Measurements from ENCODE around the gene EHMT1.

Gene EHMT1

DNA sequence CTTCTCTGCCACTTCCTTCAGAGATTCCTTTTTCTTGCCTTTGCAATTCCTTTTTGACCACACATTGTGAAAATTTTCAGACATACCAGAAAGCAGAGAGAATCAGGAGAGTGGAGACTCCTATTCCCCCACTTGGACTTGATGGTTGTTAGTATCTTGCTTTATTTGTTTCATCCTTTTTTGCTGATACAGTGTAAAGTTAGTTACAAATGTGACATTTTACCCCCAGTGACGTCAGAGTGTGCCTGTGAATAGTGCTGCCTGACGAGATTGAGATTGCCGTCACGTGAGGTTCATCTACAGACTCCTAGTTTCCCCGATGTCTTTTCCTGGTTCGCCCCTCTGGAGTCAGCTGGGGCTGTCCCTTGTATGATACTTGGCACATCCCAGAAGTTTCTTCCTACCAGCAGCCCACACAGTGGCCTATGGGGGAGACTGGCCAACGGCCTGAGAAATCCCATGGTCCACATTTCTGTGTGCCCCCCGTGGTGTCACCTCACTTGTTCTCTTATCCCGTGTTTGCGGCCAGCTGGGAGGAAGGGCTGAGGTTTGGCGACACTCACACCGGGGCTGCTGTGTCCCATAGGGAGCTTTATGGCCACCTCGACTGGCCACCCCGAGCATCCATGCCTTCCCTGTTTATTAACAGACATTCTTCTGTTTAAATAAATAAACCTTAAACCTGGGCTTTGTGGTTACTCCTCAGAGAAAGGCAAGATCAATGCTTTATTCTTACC, 210.6 kb downstream of the EHMT1 start:
- no peak for DNase-seq (ENCODE audit: low read depth)

DNA sequence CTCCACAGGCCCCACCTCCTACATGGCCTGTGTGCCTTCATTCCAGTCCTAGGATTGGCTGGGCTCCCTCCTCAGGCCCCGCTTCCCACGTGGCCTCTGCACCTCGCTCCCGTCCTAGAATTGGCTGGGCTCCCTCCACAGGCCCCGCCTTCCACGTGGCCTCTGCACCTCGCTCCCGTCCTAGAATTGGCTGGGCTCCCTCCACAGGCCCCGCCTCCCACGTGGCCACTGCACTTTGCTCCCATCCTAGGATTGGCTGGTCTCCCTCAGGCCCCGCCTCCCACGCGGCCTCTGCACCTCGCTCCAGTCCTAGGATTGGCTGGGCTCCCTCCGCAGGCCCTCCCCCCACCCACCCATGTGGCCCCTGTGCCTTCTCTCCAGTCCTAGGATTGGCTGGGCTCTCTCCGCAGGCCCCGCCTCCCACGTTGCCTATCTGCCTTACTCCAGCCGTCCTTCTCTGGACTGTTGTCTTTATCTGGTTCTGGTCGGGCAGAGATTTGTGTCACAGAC, 213.4 kb downstream of the EHMT1 start:
- no peak for DNase-seq (ENCODE audit: low read depth)

DNA sequence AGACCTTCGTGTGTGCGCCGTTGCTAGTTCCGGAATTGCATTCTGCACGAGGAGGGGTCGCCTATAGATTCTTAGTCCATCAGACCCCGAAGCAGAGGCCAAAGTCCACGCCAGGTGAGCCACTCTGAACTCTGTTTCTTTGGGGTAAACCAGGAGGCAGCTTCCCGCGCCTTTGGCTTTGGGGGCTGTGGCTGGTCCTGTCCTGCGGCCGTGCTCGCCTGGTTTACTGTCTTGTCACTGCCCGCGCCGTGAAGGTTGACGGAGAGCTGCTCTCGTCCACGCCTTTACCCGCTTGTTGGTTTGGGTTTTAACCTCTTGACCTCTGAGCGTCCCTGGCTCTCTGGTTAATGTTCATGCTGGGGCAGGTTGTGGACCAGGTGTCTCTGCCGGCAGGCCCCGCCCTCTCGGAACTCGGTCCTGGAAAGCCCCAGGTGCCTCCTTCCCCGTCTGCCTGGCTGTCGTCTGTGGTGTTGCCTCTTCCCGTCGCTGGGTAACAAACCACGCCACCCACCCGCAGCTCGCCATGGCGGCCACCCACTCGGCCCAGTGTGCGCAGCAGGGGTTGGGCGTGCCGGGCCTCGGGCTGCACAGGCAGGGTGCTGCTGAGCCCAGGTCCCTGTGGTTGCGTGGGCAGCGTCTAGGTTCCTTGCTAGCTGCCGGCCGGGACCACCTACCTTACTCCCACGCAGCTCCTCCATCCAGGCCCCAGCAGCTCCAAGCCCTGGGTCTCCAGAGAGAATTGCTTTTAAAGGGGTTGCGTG, 214.2 kb downstream of the EHMT1 start:
- no peak for DNase-seq (ENCODE audit: low read depth)

DNA sequence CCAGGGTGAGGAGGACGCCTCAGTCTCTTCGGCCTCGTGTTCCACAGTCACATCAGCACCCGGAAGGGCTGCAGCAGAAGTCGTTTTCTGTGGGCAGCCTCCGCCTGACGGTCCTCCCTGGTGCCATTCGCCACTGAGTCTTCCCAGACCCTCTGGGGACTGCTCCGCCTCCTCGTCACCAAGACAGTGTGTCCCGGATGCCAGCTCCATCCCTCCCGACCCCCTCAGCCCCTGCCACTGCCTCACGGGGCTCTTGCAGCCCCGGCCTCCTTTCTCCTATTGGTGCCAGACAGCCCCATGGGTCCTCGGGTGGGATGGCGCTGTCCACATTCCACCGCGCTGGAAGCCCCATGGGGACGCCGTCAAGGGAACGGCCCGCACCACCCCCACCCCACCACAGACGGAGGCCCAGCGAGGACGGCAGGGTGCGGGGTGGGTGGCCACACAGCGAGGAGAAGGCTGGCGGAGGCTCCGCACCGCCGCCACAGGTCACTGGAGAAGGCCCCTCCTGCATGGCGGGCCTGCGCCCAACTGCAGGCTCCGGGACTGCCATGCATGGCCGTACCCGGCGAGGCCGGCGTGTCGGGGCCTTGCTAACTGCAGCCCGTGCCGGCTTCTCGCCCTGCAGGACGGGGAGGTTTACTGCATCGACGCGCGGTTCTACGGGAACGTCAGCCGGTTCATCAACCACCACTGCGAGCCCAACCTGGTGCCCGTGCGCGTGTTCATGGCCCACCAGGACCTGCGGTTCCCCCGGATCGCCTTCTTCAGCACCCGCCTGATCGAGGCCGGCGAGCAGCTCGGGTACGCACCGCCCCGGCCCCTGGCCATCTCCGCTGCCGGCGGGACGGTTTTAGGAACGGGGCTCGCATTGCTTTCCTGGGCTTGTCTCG, 215.2 kb downstream of the EHMT1 start:
- no peak for DNase-seq (ENCODE audit: low read depth)

DNA sequence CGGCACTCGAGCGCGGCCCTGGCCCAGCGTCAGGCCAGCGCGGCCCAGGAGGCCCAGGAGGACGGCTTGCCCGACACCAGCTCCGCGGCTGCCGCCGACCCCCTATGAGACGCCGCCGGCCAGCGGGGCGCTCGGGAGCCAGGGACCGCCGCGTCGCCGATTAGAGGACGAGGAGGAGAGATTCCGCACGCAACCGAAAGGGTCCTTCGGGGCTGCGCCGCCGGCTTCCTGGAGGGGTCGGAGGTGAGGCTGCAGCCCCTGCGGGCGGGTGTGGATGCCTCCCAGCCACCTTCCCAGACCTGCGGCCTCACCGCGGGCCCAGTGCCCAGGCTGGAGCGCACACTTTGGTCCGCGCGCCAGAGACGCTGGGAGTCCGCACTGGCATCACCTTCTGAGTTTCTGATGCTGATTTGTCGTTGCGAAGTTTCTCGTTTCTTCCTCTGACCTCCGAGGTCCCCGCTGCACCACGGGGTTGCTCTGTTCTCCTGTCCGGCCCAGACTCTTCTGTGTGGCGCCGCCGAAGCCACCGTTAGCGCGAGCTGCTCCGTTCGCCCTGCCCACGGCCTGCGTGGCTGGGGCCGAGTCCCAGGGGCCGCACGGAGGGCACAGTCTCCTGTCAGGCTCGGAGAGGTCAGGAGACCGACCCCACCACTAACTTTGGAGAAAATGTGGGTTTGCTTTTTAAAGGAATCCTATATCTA, 216.2 kb downstream of the EHMT1 start:
- DNase-seq (ENCODE audit: low read depth), result no peak

DNA sequence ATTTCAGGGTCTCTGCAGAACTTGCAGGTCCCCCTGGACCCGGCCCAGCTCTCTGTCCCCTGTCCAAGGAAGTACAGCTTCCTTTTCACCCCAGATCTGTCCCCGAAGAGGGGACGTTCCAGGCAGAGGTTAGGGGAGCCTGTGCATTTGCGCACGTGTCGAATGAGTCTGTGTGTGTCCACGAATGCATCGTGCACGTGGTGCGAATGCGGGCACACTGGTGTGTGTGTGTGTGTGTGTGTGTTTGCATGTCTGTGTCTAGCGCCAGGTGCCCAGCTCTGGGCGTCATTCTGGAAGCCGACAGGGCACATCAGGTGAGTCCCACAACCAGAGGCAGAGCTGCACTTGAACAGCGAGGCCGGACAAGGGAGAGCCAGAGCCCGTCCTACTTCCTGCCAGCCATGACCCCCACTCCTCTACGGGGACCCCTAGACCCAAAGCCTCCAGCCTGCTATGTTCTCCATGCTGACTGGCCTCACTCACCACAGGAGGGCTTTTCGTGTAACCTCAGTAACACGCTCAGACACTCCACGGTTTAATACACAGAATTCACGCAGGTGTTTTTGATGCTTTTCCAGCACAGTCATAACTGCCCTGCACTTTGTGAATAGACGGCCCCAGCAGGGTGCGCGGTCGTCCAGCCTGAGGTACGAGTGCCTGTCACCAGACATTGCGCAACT, 217.5 kb downstream of the EHMT1 start:
- DNase-seq (ENCODE audit: low read depth), result no peak

DNA sequence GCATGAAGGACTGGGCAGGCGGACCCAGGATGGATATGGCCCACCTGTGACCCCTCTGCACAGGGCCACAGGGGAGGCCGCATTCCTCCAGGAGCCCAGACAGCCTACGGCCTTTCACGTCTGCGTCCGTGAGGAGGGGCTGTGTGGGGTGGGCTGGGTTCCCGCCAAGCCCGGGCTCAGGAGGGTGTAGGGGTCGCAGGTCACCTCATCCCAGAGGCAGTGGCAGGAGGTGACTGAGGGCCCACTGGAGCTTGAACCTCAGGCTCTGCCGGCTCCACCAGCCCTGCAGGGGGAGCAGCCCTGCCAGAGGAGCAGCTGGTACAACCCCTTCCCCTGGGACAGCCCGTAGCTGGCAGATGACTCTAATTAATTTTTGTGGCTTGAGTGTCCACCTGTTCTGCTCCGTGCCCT, 218.0 kb downstream of the EHMT1 start:
- DNase-seq (ENCODE audit: low read depth), result no peak

DNA sequence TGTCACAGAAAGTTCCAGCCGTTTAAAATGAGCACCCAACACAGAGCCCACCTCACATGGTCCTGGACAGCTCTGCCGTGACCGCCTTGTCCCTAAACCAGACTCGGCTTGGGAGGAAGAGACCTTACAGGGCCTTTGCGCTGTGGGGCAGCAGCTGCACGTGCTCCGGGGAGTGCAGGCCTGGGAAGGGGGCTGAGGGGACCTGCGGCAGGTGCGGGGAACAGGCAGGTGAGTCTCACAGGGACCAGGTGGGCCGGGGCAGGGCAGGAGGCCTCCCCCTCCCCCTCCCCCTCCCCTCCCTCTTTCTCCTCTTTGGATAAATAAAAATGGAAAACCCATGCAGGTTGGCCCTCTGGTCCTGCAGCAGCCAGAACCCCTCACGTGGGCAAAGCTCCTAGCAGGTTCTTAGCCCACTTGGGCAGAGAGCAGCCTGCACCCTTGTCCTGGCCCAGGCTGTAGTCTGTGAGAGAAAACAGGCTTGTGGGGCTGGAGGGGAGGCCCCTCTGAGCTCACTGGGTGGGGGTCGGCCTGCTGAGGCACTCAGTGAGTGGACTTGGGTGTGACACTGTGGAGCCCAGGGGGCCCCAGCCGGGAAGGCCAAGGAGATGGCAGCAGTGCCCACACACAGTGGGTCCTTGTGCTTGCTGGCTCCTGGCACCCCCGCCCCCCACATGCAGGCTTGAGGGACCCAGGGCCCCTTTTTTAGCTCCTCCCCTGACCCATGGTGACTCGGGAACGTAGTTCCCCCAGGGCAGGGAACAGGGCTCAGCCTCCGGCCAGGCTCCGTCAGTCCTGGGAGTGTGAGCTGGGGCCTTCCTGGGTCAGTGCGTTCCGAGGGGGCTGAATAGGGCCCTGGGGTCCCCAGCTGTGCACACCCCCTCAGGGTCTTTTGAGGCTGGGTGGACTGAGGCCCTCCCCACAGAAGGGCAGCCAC, 218.8 kb downstream of the EHMT1 start:
- DNase-seq (ENCODE audit: low read depth), result no peak

DNA sequence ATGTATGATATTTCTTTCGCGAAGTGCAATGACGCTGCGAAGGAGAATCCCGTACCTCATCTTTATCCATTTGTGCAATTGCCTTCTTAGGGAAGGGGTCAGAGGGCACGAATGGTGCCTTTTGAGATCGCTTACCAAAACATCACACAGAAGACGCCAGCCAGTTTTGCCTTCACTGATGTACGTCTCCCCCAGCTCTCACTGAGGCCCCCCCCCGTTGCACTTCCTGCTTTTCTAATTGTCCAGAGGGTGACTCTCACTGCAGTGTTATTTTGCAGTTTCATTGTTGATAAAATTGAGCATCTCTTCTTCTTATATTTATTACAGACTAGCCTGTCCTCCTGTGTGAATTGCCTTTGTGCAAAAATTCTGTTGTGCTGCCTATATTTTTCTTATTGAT, 219.8 kb downstream of the EHMT1 start:
- DNase-seq (ENCODE audit: low read depth), result no peak

DNA sequence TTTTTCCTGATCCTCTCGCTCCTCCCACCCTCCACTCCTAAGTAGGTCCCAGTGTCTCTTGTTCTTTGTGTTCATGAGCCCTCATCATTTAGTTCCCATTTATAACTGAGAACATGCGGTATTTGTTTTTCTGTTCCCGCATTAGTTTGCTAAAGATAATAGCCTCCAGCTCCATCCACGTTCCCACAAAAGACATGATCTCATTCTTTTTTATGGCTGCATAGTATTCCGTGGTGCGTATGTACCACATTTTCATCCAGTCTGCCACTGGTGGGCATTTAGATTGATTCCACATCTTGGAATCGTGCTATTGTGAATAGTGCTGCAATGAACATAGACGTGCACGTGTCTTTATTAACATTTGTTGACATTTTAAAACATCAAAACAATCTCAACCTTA, 224.6 kb downstream of the EHMT1 start:
- no peak for DNase-seq (ENCODE audit: low read depth)

DNA sequence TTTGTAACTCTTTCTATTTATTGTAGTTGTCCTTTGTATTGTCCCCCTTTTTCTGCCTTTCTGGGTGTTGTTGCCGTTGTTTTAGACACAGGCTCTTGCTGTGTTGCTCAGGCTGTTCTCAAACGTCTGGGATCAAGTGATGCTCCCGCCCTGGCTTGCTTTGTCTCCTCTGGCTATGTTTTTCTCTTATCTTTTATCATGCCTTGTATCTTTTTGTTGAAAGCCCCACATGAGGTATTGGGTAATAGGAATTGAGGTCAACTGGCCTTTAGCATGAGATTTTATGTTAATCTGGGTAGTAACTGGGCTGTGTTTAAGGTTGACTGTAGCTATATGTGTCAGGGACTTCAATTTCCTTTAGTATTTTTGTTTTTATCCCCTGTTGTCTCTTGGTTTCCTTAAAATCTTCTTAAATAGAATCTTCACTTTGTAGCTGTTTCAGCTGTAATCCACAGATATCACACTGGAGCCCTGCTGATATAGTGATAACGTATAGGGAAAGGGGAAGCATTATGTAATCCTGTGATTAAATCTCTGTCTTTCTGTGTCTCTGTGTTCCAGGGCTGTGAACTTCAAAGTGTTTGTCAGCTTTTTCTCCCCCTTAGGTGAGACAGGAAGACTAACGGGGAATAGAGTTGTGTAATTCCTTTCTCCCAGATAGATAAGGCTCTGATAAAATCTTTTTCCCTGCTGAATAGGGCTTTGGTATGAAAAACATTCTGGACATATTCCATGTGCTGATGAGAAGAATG, 232.9 kb downstream of the EHMT1 start:
- no peak for DNase-seq (ENCODE audit: low read depth)

DNA sequence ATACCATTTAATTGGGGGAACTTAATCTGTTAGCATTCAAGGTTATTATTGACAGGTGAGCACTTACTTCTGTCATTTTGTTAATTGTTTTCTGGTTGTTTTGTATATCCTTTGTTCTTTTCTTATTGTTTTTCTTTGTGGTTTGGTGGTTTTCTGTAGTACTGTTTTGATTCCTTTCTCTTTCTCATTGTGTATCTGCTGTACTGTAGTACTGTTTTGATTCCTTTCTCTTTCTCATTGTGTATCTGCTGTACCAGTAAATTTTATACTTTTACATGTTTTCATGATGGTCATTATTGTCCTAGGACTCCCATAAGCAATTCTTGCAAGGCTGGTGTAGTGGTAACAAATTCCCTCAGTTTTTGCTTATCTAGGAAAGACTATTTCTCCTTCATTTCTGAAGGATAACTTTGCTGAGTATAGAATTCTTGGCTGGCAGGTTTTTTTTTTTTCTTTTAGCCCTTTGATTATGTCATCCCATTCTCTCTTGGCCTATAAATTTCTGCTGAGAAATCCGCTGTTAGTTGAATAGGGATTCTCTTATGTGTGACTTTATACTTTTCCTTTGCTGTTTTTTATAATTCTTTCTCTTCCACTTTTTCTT, 234.7 kb downstream of the EHMT1 start:
- no peak for DNase-seq (ENCODE audit: low read depth)

DNA sequence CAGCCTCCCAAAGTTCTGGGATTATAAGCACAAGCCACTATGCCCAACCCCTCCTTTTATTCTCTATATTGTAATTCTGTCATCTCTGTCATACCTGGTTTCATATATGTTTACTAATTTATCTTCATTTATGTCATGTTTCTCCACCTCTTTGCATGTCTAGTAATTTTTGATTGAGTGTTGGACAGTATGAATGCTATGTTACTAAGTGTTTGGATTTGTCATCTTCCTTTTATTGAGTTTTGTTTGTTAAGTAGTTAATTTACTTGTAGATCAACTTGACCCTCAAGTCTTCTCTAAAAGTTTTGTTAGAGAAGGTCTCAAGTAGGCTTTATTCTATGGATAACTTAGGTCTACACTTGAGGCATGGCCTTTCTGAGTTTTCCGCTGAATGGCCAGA, 241.6 kb downstream of the EHMT1 start:
- no peak for DNase-seq (ENCODE audit: low read depth)

DNA sequence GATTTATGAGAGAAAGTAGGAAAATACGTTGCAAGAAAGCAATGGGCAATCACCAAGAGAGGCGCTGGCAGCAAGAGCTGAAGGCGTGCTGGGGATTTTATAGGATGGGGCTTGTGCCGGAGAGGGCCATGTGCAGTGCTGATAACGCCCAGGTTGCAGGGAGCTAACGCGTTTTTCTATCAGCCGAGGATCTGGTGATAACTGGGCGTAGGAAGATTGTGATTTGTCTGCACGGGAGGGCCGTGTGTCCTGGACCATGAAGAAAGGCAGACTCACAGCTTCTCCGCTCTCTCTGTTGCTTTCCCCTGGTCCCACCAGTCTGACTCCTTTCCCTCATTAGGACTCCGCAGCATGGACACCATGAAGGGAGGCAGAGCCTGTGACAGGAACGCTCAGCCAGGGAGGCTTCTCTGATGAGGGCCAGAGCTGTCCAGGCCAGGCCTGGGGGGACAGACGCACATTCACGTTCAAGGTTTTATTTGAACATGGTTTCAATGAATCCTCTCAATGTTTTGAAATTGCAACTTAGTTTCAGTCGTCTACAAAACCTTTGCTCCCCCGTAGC, 246.9 kb downstream of the EHMT1 start:
- no peak for DNase-seq (ENCODE audit: low read depth)

DNA sequence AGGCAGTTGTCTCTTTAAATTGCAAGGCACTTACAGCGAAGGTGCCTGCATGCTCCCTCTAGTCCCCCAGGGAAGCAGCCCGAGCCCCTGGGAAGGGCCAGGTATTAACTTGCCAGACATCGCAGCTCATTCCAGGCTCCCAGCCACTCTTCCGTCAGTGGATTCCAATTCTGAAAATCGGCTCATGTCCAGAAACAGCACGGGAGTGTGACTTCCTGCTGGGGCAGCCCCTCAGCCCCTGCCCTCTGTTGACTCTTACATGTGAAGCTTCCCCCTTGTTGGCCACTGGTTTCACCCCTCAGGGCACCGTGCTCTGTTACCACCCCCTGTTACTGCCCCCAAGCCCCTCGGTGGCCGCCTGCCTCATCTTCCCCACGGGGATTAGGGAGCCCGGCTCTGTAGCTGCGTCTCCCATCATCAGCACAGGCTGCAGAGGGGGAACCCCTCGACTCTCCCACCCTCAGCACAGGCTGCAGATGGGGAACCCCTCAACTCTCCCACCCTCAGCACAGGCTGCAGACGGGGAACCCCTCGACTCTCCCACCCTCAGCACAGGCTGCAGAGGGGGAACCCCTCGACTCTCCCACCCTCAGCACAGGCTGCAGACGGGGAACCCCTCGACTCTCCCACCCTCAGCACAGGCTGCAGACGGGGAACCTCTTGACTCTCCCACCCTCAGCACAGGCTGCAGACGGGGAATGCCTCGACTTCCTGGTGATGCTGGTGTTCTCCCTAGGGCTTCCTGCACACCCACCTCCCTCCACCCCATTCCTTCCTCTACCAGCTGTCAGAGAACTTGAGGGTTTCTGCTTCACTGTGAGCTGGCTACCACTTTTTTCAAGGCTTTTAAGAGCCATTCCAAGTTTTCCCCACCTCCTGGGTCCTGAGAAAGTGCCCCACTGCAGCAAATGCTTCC, 247.7 kb downstream of the EHMT1 start:
- no peak for DNase-seq (ENCODE audit: low read depth)

DNA sequence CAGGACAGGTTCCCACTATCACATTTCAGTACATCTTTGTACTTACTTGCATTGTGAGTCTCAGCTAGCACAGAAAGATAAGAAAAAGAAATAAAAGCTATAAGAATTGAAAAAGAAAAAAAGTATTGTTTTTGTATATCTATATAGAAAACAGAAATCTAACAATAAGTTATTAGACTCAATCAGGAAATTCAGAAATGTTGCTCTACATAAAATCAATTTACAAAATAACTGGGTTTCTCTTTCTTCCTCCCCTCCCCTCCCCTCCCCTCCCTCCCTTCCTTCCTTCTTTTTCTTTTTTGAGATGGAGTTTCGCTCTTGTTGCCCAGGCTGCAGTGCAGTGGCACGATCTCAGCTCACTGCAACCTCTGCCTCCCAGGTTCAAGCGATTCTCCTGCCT, 251.6 kb downstream of the EHMT1 start:
- DNase-seq (ENCODE audit: low read depth), result no peak

DNA sequence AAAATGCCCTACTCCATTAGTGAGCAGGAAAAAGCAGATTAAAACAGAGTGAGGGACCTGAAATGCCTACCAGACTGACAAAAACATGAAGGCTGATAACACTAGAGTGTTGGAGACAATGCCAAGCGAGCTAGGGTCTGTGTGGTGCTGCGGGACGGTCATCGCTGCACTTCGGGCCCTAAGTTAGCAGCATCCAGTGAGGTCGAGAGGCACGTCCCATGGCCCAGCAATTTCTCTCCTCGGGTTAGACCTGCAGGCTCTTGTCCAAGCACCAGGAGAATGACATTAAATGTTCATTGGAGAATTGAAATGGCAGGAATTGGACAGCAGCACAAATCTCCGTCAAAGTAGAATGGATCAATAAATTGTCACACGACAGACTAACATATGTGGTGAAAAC, 253.5 kb downstream of the EHMT1 start:
- no peak for DNase-seq (ENCODE audit: low read depth)

DNA sequence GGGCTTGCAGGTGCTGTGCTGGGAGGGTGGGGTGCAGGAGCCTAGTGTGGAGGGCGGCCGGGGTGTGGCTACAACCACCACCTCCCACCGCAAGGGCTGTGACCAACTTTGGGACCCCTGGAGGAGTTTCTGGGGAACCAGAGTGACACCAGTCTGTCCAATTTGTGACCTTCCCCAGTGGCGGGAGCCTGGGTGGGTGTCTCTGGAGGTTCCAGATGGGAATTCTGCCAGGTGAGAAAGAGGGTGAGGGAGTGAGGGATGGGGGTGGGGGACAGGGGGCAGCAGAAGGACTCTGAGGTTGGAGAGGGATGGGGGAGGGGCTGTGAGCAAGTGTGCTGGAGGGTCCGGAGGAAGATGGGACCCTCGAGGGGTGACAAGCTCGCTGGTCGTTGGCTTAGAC, 254.6 kb downstream of the EHMT1 start:
- DNase-seq (ENCODE audit: low read depth), result no peak
